Loucy (cell line): Measurements from ENCODE around the gene NDUFS1.

ENCODE experiments used
- H2AFZ ChIP-seq: fragments of 200-600 bp; sonication (generic); 2 replicates; pipeline ENCODE4 v1.6.0; 2016; ENCODE audit warnings: antibody characterized with exemption, mild to moderate bottlenecking, low read length, moderate library complexity
- H3F3A ChIP-seq: fragments of 200-600 bp; 2 replicates; pipeline ENCODE4 v1.6.0; 2016; ENCODE audit warnings: antibody characterized with exemption, low read depth, mild to moderate bottlenecking
- H3K27me3 ChIP-seq: fragments of 200-600 bp; sonication (generic); 2 replicates; pipeline ENCODE4 v1.6.1; 2014; ENCODE audit warnings: low read length, mild to moderate bottlenecking; ENCODE audit not compliant: insufficient read depth, poor library complexity, severe bottlenecking
- H3K36me3 ChIP-seq: fragments of 200-600 bp; sonication (generic); 2 replicates; pipeline ENCODE4 v1.6.1; 2016; ENCODE audit warnings: low read length; ENCODE audit not compliant: insufficient read depth
- H3K4me1 ChIP-seq: fragments of 200-600 bp; sonication (generic); 2 replicates; pipeline ENCODE4 v1.5.1; 2014; ENCODE audit warnings: low read length, mild to moderate bottlenecking; ENCODE audit not compliant: insufficient read depth, poor library complexity, severe bottlenecking
- H3K4me2 ChIP-seq: fragments of 200-600 bp; sonication (generic); 2 replicates; pipeline ENCODE4 v1.6.0; 2014; ENCODE audit warnings: antibody characterized with exemption, low read length, low read depth, mild to moderate bottlenecking; ENCODE audit not compliant: poor library complexity, severe bottlenecking
- H3K4me3 ChIP-seq: fragments of 200-600 bp; sonication (generic); 2 replicates; pipeline ENCODE4 v1.5.1; 2014; ENCODE audit warnings: low read length, mild to moderate bottlenecking, mixed read lengths; ENCODE audit not compliant: poor library complexity, severe bottlenecking
- H3K79me2 ChIP-seq: fragments of 200-600 bp; sonication (generic); 2 replicates; pipeline ENCODE4 v1.6.1; 2014; ENCODE audit warnings: low read length; ENCODE audit not compliant: insufficient read depth
- H3K9ac ChIP-seq: fragments of 200-600 bp; sonication (generic); 2 replicates; pipeline ENCODE4 v1.6.0; 2014; ENCODE audit warnings: mild to moderate bottlenecking, low read depth, low read length, moderate library complexity; ENCODE audit not compliant: poor library complexity, severe bottlenecking
- H3K9me2 ChIP-seq: fragments of 200-600 bp; sonication (generic); replicated peaks from 2 replicates; pipeline ENCODE4 v1.6.1; 2016; ENCODE audit warnings: low read depth, low read length, mixed read lengths
- H3K9me3 ChIP-seq: fragments of 200-600 bp; sonication (generic); 2 replicates; pipeline ENCODE4 v1.6.1; 2014; ENCODE audit warnings: mild to moderate bottlenecking, antibody characterized with exemption, low read length, low read depth; ENCODE audit not compliant: insufficient read depth
- H4K20me1 ChIP-seq: fragments of 200-600 bp; sonication (generic); 2 replicates; pipeline ENCODE4 v1.6.0; 2014; ENCODE audit warnings: antibody characterized with exemption, low read length, mild to moderate bottlenecking; ENCODE audit not compliant: insufficient read depth, poor library complexity, severe bottlenecking
- CTCF ChIP-seq: fragments of 200-600 bp; sonication (generic); conservative IDR thresholded peaks from 2 replicates; pipeline ENCODE4 v1.5.1; 2014; ENCODE audit warnings: mild to moderate bottlenecking, antibody characterized with exemption, low read length
- EZH2phosphoT487 ChIP-seq: fragments of 200-600 bp; IDR thresholded peaks from 2 replicates; pipeline ENCODE4 v1.6.1; 2018; ENCODE audit warnings: antibody characterized with exemption, mild to moderate bottlenecking, moderate library complexity, borderline replicate concordance

NDUFS1 gene

GRCh38 chr2:206192157-206192556 is 32.9 kb upstream of the NDUFS1 start:
- H3K9ac ChIP-seq, result no peak overlapping the region
- H3K79me2 ChIP-seq, result no peaks in the 10 kb centered on the region
- H3K9me3 ChIP-seq, result no peaks in the 10 kb centered on the region
- H3K27me3 ChIP-seq, result no peaks in the 10 kb centered on the region
- TF ChIP-seq CTCF (no peak), EZH2phosphoT487 (no peak)
- H3K4me3 ChIP-seq, result no peak overlapping the region
- no peaks in the 10 kb centered on the region for H3F3A ChIP-seq
- H3K36me3 ChIP-seq, result no peaks in the 10 kb centered on the region
- no peaks in the 10 kb centered on the region for H3K9me2 ChIP-seq
- no peak overlapping the region for H2AFZ ChIP-seq
- H3K4me1 ChIP-seq, result no peaks in the 10 kb centered on the region
- no peak overlapping the region for H3K4me2 ChIP-seq
- no peaks in the 10 kb centered on the region for H4K20me1 ChIP-seq

- no peak overlapping the region for H2AFZ ChIP-seq
- no peaks in the 10 kb centered on the region for H3K9me3 ChIP-seq
- no peaks in the 10 kb centered on the region for H4K20me1 ChIP-seq
- H3K27me3 ChIP-seq, result no peaks in the 10 kb centered on the region
- H3K4me2 ChIP-seq, result no peak overlapping the region
- no peaks in the 10 kb centered on the region for H3K36me3 ChIP-seq
- TF ChIP-seq EZH2phosphoT487, result no peak
- TF ChIP-seq CTCF, result no peak
- no peaks in the 10 kb centered on the region for H3F3A ChIP-seq
- no peaks in the 10 kb centered on the region for H3K79me2 ChIP-seq
- no peaks in the 10 kb centered on the region for H3K4me1 ChIP-seq
- no peak overlapping the region for H3K9ac ChIP-seq
- no peaks in the 10 kb centered on the region for H3K9me2 ChIP-seq
- H3K4me3 ChIP-seq, result no peak overlapping the region
Measured at GRCh38 chr2:206190689-206191088, 31.4 kb upstream of the NDUFS1 start.

- no peak overlapping the region for H3K4me3 ChIP-seq
- no peaks in the 10 kb centered on the region for H3K9me3 ChIP-seq
- H3K36me3 ChIP-seq, result no peaks in the 10 kb centered on the region
- no peaks in the 10 kb centered on the region for H3K27me3 ChIP-seq
- TF ChIP-seq CTCF, result no peak
- no peak for TF ChIP-seq EZH2phosphoT487
- no peak overlapping the region for H2AFZ ChIP-seq
- H3F3A ChIP-seq, result no peaks in the 10 kb centered on the region
- H3K4me2 ChIP-seq, result no peak overlapping the region
- no peaks in the 10 kb centered on the region for H3K79me2 ChIP-seq
- no peaks in the 10 kb centered on the region for H4K20me1 ChIP-seq
- H3K4me1 ChIP-seq, result no peaks in the 10 kb centered on the region
- no peaks in the 10 kb centered on the region for H3K9me2 ChIP-seq
- H3K9ac ChIP-seq, result no peak overlapping the region
Measured at GRCh38 chr2:206190111-206190510, 30.9 kb upstream of the NDUFS1 start.
